Loucy (cell line): ENCODE data around the gene NSA2.
"Not testable (repeated sequence)": the region's sequence is repeated elsewhere in the genome, so short reads cannot be mapped to it uniquely, and the experiment has no call there.

Experiments used
- H2AFZ ChIP-seq: fragments of 200-600 bp; sonication (generic); 2 replicates; pipeline ENCODE4 v1.6.0; 2016; ENCODE audit warnings: antibody characterized with exemption, mild to moderate bottlenecking, low read length, moderate library complexity
- H3F3A ChIP-seq: fragments of 200-600 bp; 2 replicates; pipeline ENCODE4 v1.6.0; 2016; ENCODE audit warnings: antibody characterized with exemption, low read depth, mild to moderate bottlenecking
- H3K27me3 ChIP-seq: fragments of 200-600 bp; sonication (generic); 2 replicates; pipeline ENCODE4 v1.6.1; 2014; ENCODE audit warnings: low read length, mild to moderate bottlenecking; ENCODE audit not compliant: insufficient read depth, poor library complexity, severe bottlenecking
- H3K36me3 ChIP-seq: fragments of 200-600 bp; sonication (generic); 2 replicates; pipeline ENCODE4 v1.6.1; 2016; ENCODE audit warnings: low read length; ENCODE audit not compliant: insufficient read depth
- H3K4me1 ChIP-seq: fragments of 200-600 bp; sonication (generic); 2 replicates; pipeline ENCODE4 v1.5.1; 2014; ENCODE audit warnings: low read length, mild to moderate bottlenecking; ENCODE audit not compliant: insufficient read depth, poor library complexity, severe bottlenecking
- H3K4me2 ChIP-seq: fragments of 200-600 bp; sonication (generic); 2 replicates; pipeline ENCODE4 v1.6.0; 2014; ENCODE audit warnings: antibody characterized with exemption, low read length, low read depth, mild to moderate bottlenecking; ENCODE audit not compliant: poor library complexity, severe bottlenecking
- H3K4me3 ChIP-seq: fragments of 200-600 bp; sonication (generic); 2 replicates; pipeline ENCODE4 v1.5.1; 2014; ENCODE audit warnings: low read length, mild to moderate bottlenecking, mixed read lengths; ENCODE audit not compliant: poor library complexity, severe bottlenecking
- H3K79me2 ChIP-seq: fragments of 200-600 bp; sonication (generic); 2 replicates; pipeline ENCODE4 v1.6.1; 2014; ENCODE audit warnings: low read length; ENCODE audit not compliant: insufficient read depth
- H3K9ac ChIP-seq: fragments of 200-600 bp; sonication (generic); 2 replicates; pipeline ENCODE4 v1.6.0; 2014; ENCODE audit warnings: mild to moderate bottlenecking, low read depth, low read length, moderate library complexity; ENCODE audit not compliant: poor library complexity, severe bottlenecking
- H3K9me2 ChIP-seq: fragments of 200-600 bp; sonication (generic); replicated peaks from 2 replicates; pipeline ENCODE4 v1.6.1; 2016; ENCODE audit warnings: low read depth, low read length, mixed read lengths
- H3K9me3 ChIP-seq: fragments of 200-600 bp; sonication (generic); 2 replicates; pipeline ENCODE4 v1.6.1; 2014; ENCODE audit warnings: mild to moderate bottlenecking, antibody characterized with exemption, low read length, low read depth; ENCODE audit not compliant: insufficient read depth
- H4K20me1 ChIP-seq: fragments of 200-600 bp; sonication (generic); 2 replicates; pipeline ENCODE4 v1.6.0; 2014; ENCODE audit warnings: antibody characterized with exemption, low read length, mild to moderate bottlenecking; ENCODE audit not compliant: insufficient read depth, poor library complexity, severe bottlenecking
- EZH2phosphoT487 ChIP-seq: fragments of 200-600 bp; IDR thresholded peaks from 2 replicates; pipeline ENCODE4 v1.6.1; 2018; ENCODE audit warnings: antibody characterized with exemption, mild to moderate bottlenecking, moderate library complexity, borderline replicate concordance
- TF ChIP-seq, protein P1 (sequence below): fragments of 200-600 bp; sonication (generic); conservative IDR thresholded peaks from 2 replicates; pipeline ENCODE4 v1.5.1; 2014; ENCODE audit warnings: mild to moderate bottlenecking, antibody characterized with exemption, low read length

Gene NSA2

GRCh38 chr5:74725331-74725730 lies 41.7 kb upstream of the NSA2 start:
- Histone ChIP-seq H3F3A (no peaks in the 10 kb centered on the region), H3K4me3 (no peak overlapping the region), H4K20me1 (no peaks in the 10 kb centered on the region), H3K4me1 (no peaks in the 10 kb centered on the region), H2AFZ (no peak overlapping the region), H3K36me3 (peaks cover 63% of the 10 kb centered on the region), H3K27me3 (no peaks in the 10 kb centered on the region), H3K9me3 (no peaks in the 10 kb centered on the region), H3K9me2 (no peaks in the 10 kb centered on the region), H3K4me2 (no peak overlapping the region), H3K9ac (no peak overlapping the region), H3K79me2 (no peaks in the 10 kb centered on the region)
- TF ChIP-seq, protein P1, sequence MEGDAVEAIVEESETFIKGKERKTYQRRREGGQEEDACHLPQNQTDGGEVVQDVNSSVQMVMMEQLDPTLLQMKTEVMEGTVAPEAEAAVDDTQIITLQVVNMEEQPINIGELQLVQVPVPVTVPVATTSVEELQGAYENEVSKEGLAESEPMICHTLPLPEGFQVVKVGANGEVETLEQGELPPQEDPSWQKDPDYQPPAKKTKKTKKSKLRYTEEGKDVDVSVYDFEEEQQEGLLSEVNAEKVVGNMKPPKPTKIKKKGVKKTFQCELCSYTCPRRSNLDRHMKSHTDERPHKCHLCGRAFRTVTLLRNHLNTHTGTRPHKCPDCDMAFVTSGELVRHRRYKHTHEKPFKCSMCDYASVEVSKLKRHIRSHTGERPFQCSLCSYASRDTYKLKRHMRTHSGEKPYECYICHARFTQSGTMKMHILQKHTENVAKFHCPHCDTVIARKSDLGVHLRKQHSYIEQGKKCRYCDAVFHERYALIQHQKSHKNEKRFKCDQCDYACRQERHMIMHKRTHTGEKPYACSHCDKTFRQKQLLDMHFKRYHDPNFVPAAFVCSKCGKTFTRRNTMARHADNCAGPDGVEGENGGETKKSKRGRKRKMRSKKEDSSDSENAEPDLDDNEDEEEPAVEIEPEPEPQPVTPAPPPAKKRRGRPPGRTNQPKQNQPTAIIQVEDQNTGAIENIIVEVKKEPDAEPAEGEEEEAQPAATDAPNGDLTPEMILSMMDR, result no peak
- no peak for TF ChIP-seq EZH2phosphoT487

DNA sequence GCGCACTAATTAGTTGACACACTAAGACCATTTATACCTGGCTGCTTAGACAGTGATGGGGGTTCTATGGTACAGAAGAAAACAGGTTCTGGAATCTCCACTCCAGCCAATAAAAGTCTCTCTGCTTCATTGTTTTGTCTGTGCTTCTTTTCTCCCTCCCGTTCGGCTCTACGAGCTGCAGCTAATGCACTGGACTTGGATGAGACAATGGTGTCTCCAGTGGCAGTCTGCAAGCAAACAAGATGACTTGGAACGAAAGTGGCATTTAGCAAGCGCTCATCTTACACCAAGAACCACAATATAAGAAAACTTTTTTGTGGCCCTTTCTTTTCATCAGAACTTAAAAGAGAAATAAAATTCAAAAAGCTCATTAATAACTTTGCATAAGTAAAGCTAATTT lies 30.3 kb upstream of the NSA2 start:
- no peak overlapping the region for H2AFZ ChIP-seq
- no peak for TF ChIP-seq EZH2phosphoT487
- TF ChIP-seq, protein P1, result no peak
- peaks cover 73% of the 10 kb centered on the region for H3K36me3 ChIP-seq
- H4K20me1 ChIP-seq, result no peaks in the 10 kb centered on the region
- H3K4me3 ChIP-seq, result no peak overlapping the region
- no peaks in the 10 kb centered on the region for H3K9me2 ChIP-seq
- H3K79me2 ChIP-seq, result no peaks in the 10 kb centered on the region
- H3F3A ChIP-seq, result no peaks in the 10 kb centered on the region
- H3K9me3 ChIP-seq, result no peaks in the 10 kb centered on the region
- no peak overlapping the region for H3K4me2 ChIP-seq
- no peaks in the 10 kb centered on the region for H3K27me3 ChIP-seq
- H3K4me1 ChIP-seq, result no peaks in the 10 kb centered on the region
- H3K9ac ChIP-seq, result no peak overlapping the region

DNA sequence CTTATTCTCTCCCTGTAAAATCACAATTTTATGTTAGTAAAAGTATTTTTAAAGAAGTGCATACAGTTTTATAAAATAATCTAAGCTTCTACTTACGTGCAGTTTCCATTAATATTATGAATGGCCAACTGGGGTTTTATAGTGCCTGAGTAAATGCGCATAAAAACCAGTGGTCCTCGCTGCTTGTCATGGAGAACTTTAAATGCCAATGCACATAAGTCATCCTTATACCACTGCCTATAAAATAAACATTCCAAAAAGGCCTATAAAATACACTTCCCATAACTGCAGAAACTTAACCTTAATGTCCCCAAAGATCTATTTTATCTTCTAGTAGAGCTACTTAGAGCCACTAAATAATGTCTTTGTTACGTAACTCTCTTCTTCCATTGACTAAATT lies 28.6 kb upstream of the NSA2 start:
- H3K79me2 ChIP-seq, result no peaks in the 10 kb centered on the region
- H3K36me3 ChIP-seq, result peaks cover 63% of the 10 kb centered on the region
- H3F3A ChIP-seq, result no peaks in the 10 kb centered on the region
- no peaks in the 10 kb centered on the region for H3K4me1 ChIP-seq
- no peak overlapping the region for H2AFZ ChIP-seq
- H4K20me1 ChIP-seq, result no peaks in the 10 kb centered on the region
- no peak overlapping the region for H3K4me3 ChIP-seq
- H3K4me2 ChIP-seq, result no peak overlapping the region
- no peaks in the 10 kb centered on the region for H3K9me3 ChIP-seq
- H3K9me2 ChIP-seq, result no peaks in the 10 kb centered on the region
- H3K9ac ChIP-seq, result no peak overlapping the region
- H3K27me3 ChIP-seq, result no peaks in the 10 kb centered on the region
- TF ChIP-seq EZH2phosphoT487, result no peak
- TF ChIP-seq, protein P1, result no peak

DNA sequence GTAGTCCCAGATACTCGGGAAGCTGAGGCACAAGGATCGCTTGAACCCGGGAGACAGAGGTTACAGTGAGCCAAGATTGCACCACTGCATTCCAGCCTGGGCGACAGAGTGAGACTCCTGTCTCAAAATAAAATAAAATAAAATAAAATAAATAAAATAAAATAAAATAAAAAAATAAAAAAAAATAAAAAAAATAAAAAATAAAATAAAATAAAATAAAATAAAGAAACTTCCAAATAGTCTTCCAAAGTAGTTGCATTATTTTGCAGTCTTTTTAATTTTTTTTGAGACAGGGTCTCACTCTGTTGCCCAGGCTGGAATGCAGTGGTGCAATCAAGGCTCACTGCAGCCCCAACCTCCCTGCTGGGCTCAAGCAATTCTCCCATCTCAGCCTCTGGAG lies 18.3 kb upstream of the NSA2 start:
- H3K36me3 ChIP-seq, result peaks cover 75% of the 10 kb centered on the region; the same call in 1 of the 2 replicates

More for the DNA sequence above, 18.3 kb upstream of the NSA2 start:
- H3K27me3 ChIP-seq, H3K9me2 ChIP-seq, H3F3A ChIP-seq, H3K9ac ChIP-seq, H3K4me1 ChIP-seq, H4K20me1 ChIP-seq, H2AFZ ChIP-seq, H3K4me3 ChIP-seq, H3K9me3 ChIP-seq, H3K79me2 ChIP-seq, H3K4me2 ChIP-seq: not testable (repeated sequence)
